MCF 10A (cell line): Measurements from ENCODE around the gene CAPZB. TPM values are rescaled to one million over a fixed set of nuclear protein-coding genes. Genes with fewer than 3 reads are reported as not detected.

ENCODE experiments used
- BruUV-seq: library from RNA; stranded (reverse); fragments of 400-500 nt; replicated peaks from 2 replicates; lab custom pipeline; 2021; lab: Mats Ljungman, UMichigan
- CTCF ChIA-PET: fragments of 300-600 bp; sonication (Branson Sonifier 250); formaldehyde crosslinking; extraction: SDS; loops from one replicate; lab custom pipeline; 2021; ENCODE audit warnings: antibody characterized with exemption, inconsistent platforms; lab: Yijun Ruan, JAX
- POLR2A ChIA-PET: fragments of 300-600, 350-650 bp; sonication (Branson Sonifier 250); formaldehyde crosslinking; extraction: SDS; loops from one replicate; lab custom pipeline; 2020; ENCODE audit warnings: antibody characterized with exemption, inconsistent platforms; lab: Yijun Ruan, JAX
- DNase-seq: peaks from one replicate; pipeline ENCODE4 v3.0.0-alpha.2; 2018; ENCODE audit not compliant: unreplicated experiment
- H3K27ac Mint-ChIP-seq: one replicate; pipeline ENCODE4 v1.8.0; 2022; ENCODE audit warnings: mild to moderate bottlenecking, low read depth, mixed read lengths; ENCODE audit not compliant: unreplicated experiment
- H3K27me3 Mint-ChIP-seq: one replicate; pipeline ENCODE4 v1.8.0; 2022; ENCODE audit warnings: mixed read lengths; ENCODE audit not compliant: insufficient read depth, unreplicated experiment
- H3K36me3 Mint-ChIP-seq: one replicate; pipeline ENCODE4 v1.8.0; 2022; ENCODE audit warnings: mild to moderate bottlenecking, moderate library complexity, mixed read lengths; ENCODE audit not compliant: insufficient read depth, unreplicated experiment
- H3K4me1 Mint-ChIP-seq: one replicate; pipeline ENCODE4 v1.8.0; 2022; ENCODE audit warnings: mixed read lengths; ENCODE audit not compliant: insufficient read depth, unreplicated experiment
- H3K4me3 Mint-ChIP-seq: one replicate; pipeline ENCODE4 v1.8.0; 2022; ENCODE audit warnings: mild to moderate bottlenecking, moderate library complexity, mixed read lengths; ENCODE audit not compliant: unreplicated experiment
- H3K9me3 Mint-ChIP-seq: one replicate; pipeline ENCODE4 v1.8.0; 2022; ENCODE audit warnings: mixed read lengths; ENCODE audit not compliant: unreplicated experiment
- intact Hi-C: fragments of 100-400 bp; cut with micrococcal nuclease; formaldehyde crosslinking; loops from 2 replicates; pipeline ENCODE4 v1.14.1; 2022
- total RNA-seq: library from RNA; stranded (reverse); gene quantifications from 2 replicates; pipeline ENCODE4 v1.2.3, GENCODE V29; 2022
- TF ChIP-seq, protein P1 (sequence below): fragments of 200-600 bp; IDR thresholded peaks from one replicate; pipeline ENCODE4 v1.8.0; 2022; ENCODE audit warnings: antibody characterized with exemption, mild to moderate bottlenecking; ENCODE audit not compliant: unreplicated experiment

Gene CAPZB
- total RNA-seq, 1 experiment from 2014 or later: 252 TPM

DNA sequence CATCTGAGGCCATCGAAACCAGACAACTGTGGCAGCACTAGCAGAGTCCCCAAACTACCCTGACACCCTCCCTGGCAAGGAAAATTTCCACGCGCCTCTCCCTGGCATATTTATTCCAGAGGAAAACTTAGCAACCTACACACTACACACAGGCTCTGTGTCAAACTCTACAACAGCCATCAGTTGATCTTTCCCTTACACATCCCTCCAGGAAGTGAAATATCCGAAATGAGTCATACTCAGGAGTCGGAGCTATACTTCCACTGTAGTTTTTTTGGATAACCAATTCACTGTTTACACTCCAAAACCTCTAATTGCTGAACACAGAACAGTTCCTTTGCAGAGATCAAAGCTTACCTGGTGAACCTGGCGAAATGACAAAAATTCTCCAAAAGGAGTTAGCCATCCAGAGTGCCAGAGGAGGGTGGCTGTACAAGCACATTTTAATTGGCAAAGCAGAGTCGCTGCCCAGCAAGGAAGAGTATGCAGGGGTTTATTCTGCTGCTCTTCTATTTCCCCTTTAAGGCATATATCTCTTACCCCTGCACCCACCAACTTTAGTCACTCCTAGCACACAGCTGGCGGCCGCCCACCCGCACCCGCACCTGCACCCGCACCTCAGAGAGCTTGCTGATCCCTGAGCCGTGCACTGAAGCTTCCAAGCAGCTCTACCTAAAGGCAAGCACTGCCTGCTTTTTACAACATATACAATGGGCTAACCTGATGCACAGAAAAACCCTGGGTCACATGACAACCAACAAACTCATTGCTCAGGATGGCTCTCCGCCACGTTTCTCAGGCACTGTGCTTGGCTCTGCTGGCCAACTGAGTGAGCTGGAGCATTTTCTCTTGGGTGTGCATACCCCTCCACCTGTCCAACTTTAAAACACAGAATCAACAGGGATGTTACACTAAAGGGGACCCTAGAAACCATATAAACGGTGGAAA, 54.9 kb downstream of the CAPZB start:
- Mint-ChIP-seq H3K36me3 (peaks cover 16% of the 10 kb centered on the region), H3K9me3 (no peaks in the 10 kb centered on the region), H3K27ac (peak overlapping the region; percentile 25), H3K4me3 (peak overlapping the region; percentile 10), H3K27me3 (no peaks in the 10 kb centered on the region), H3K4me1 (peaks cover 36% of the 10 kb centered on the region)
- TF ChIP-seq, protein P1, sequence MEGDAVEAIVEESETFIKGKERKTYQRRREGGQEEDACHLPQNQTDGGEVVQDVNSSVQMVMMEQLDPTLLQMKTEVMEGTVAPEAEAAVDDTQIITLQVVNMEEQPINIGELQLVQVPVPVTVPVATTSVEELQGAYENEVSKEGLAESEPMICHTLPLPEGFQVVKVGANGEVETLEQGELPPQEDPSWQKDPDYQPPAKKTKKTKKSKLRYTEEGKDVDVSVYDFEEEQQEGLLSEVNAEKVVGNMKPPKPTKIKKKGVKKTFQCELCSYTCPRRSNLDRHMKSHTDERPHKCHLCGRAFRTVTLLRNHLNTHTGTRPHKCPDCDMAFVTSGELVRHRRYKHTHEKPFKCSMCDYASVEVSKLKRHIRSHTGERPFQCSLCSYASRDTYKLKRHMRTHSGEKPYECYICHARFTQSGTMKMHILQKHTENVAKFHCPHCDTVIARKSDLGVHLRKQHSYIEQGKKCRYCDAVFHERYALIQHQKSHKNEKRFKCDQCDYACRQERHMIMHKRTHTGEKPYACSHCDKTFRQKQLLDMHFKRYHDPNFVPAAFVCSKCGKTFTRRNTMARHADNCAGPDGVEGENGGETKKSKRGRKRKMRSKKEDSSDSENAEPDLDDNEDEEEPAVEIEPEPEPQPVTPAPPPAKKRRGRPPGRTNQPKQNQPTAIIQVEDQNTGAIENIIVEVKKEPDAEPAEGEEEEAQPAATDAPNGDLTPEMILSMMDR: no peak
- ChIA-PET CTCF (interaction anchor here (1.5 kb wide), 1 partner anchor 38 kb away, joined by 4 read pairs; no protein-coding TSS in a partner anchor), POLR2A (interaction anchor here (1.1 kb wide), 1 partner anchor 56 kb away, joined by 4 read pairs; no protein-coding TSS in a partner anchor)
- intact Hi-C loops: loop anchor here (5.0 kb wide), 1 partner anchor 33 kb away; no protein-coding TSS in a partner anchor
- peak; percentile 70 for DNase-seq
- BruUV-seq: no TSS peak

DNA sequence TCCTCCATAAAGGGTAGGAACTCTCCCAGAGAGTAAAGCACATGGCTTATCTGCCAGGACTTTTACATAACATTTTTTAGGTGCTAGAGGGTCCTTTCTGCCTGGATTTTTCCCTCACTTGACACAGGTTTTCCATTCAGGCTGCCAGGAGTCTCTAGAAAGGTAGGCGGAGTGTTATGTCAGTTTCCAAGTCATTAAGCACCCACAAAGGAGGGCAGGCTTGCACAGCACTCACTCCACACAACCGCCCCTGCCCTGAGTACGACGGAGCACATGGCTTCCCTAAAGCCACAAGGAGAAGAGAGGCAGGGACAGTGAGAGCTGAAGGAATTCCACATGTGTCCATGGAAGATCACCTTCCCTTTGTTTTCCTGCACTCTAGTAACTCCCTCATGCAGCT, 55.7 kb downstream of the CAPZB start:
- no peaks in the 10 kb centered on the region for H3K27me3 Mint-ChIP-seq

DNA sequence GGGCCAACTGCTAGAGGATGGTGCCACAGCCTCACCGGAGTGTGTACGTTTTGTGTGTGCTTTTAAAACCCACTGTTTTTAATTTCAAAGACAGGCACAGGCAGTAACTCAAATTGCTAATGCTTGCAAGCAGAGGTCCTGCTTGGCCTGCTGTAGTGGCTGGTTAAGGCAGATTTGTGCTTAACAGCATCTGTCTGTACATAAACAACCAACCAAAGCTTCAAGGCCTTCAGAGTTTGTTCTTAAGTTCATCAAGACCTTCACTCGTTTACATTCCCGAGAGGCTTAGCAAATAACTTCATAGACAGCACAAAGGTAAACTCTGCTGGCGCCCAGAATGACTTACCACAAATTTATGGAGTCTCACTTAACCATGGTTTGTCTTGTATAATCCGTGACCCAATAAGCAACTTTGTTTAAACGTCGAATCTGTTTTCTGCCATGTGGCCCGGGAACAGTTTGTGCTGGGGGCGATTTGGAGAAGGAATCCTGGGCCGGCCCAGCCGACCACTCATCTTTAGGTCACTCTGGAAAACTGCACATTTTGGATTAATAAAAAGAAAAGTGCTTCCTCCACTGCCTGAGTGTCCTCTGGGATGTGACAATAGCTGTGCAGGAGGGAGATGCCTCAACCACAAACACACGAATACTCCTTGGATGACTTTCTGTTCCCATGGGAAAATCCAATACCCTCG, 58.1 kb downstream of the CAPZB start:
- H3K9me3 Mint-ChIP-seq: no peaks in the 10 kb centered on the region
- POLR2A ChIA-PET: no interaction called here
- CTCF ChIA-PET: interaction anchor here (0.5 kb wide), 2 partner anchors 35 to 57 kb away, joined by 3 read pairs; no protein-coding TSS in a partner anchor
- H3K36me3 Mint-ChIP-seq: peaks cover 5% of the 10 kb centered on the region
- no peak overlapping the region for H3K27ac Mint-ChIP-seq
- H3K4me3 Mint-ChIP-seq: no peak overlapping the region
- BruUV-seq: no TSS peak
- no peak for DNase-seq
- TF ChIP-seq, protein P1: no peak
- H3K4me1 Mint-ChIP-seq: peaks cover 43% of the 10 kb centered on the region
- H3K27me3 Mint-ChIP-seq: no peaks in the 10 kb centered on the region
- intact Hi-C loops: no loop called here

More for the DNA sequence above, 55.7 kb downstream of the CAPZB start:
- Mint-ChIP-seq H3K36me3 (peaks cover 16% of the 10 kb centered on the region), H3K4me3 (peak overlapping the region; percentile 10), H3K9me3 (no peaks in the 10 kb centered on the region), H3K27ac (peak overlapping the region; percentile 25), H3K4me1 (peaks cover 37% of the 10 kb centered on the region)
- DNase-seq: no peak
- intact Hi-C loops: loop anchor here (5.0 kb wide), 1 partner anchor 32 kb away; no protein-coding TSS in a partner anchor
- BruUV-seq: no TSS peak
- TF ChIP-seq, protein P1: no peak
- ChIA-PET CTCF (interaction anchor here (1.5 kb wide), 1 partner anchor 37 kb away, joined by 4 read pairs; no protein-coding TSS in a partner anchor), POLR2A (interaction anchor here (1.1 kb wide), 1 partner anchor 57 kb away, joined by 4 read pairs; no protein-coding TSS in a partner anchor)
